Nephron (organoid): Measurements from ENCODE around the gene SLC26A3.

Source experiments
- H3K27ac Mint-ChIP-seq, 3 experiments: 2 replicates each; pipeline ENCODE4 v1.8.0; 2020; ENCODE audit warnings: mixed read lengths in 3 of 3, mild to moderate bottlenecking in 2 of 3, moderate library complexity in 1 of 3
- H3K27me3 Mint-ChIP-seq: 2 replicates; pipeline ENCODE4 v1.8.0; 2021; ENCODE audit warnings: low read depth, mild to moderate bottlenecking, moderate library complexity, mixed read lengths
- H3K36me3 Mint-ChIP-seq: 2 replicates; pipeline ENCODE4 v1.8.0; 2020; ENCODE audit warnings: low read depth, mixed read lengths
- H3K4me1 Mint-ChIP-seq: 2 replicates; pipeline ENCODE4 v1.8.0; 2020; ENCODE audit warnings: mixed read lengths
- H3K4me3 Mint-ChIP-seq, 3 experiments: 2 replicates each; pipeline ENCODE4 v1.8.0; 2020; ENCODE audit warnings: mild to moderate bottlenecking in 3 of 3, mixed read lengths in 3 of 3, moderate library complexity in 2 of 3
- H3K9me3 Mint-ChIP-seq: 2 replicates; pipeline ENCODE4 v1.8.0; 2020; ENCODE audit warnings: mixed read lengths
- TF ChIP-seq, protein P1 (sequence below), 3 experiments: fragments of 200-600 bp; sonication (generic); IDR thresholded peaks; one replicate each; pipeline ENCODE4 v1.5.0; 2021; ENCODE audit warnings: antibody characterized with exemption in 3 of 3; ENCODE audit not compliant: unreplicated experiment in 3 of 3

The SLC26A3 gene

DNA sequence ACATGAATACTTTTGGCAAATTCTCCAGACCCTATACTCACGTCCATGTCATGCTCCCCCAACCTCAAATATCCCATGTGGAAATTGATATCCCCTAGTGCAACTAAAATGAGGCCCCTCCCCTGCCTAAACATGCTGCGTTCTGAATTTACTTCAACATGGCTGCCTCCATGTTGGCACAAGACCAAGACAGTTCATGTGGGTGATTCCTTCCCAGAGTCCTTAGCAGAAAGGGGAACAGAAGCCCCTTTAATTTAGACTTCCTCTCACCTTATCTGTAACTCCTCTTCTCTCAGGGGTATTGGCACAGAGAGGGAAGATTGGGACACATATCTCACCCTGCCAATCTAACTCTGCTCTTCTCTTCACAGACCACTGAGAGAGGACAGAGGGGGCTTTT lies 24.5 kb upstream of the SLC26A3 start:
- no peaks in the 10 kb centered on the region for H3K4me1 Mint-ChIP-seq
- H3K36me3 Mint-ChIP-seq, result no peaks in the 10 kb centered on the region
- no peak overlapping the region for H3K4me3 Mint-ChIP-seq
- peaks cover 5% of the 10 kb centered on the region for H3K27me3 Mint-ChIP-seq
- peaks cover 2% of the 10 kb centered on the region for H3K9me3 Mint-ChIP-seq
- no peak overlapping the region for H3K27ac Mint-ChIP-seq
- TF ChIP-seq, protein P1, sequence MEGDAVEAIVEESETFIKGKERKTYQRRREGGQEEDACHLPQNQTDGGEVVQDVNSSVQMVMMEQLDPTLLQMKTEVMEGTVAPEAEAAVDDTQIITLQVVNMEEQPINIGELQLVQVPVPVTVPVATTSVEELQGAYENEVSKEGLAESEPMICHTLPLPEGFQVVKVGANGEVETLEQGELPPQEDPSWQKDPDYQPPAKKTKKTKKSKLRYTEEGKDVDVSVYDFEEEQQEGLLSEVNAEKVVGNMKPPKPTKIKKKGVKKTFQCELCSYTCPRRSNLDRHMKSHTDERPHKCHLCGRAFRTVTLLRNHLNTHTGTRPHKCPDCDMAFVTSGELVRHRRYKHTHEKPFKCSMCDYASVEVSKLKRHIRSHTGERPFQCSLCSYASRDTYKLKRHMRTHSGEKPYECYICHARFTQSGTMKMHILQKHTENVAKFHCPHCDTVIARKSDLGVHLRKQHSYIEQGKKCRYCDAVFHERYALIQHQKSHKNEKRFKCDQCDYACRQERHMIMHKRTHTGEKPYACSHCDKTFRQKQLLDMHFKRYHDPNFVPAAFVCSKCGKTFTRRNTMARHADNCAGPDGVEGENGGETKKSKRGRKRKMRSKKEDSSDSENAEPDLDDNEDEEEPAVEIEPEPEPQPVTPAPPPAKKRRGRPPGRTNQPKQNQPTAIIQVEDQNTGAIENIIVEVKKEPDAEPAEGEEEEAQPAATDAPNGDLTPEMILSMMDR (IDR thresholded peaks at IDR 0.05; ENCODE audit: unreplicated experiment in 3 of 3), result no peak

DNA sequence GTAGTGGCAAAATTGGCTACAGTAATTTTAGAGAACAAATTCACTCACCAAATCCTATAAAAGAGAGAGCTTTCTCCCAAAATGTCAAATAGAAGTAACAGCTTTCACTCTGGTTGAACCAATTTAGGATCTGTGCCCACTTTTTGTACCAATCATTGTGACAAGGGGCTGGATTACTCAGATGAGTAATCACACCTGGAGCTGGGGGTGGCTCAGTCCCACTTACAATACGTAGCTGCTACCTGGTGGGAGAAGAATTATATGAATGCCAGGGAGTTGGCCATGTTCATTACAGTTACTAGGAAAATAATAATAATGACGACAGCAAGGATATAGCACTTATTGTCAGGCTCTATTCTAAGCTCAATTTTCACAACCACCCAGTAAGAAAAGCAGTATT lies 23.4 kb upstream of the SLC26A3 start:
- H3K4me3 Mint-ChIP-seq, result no peak overlapping the region
- no peak overlapping the region for H3K27ac Mint-ChIP-seq
- H3K4me1 Mint-ChIP-seq, result no peaks in the 10 kb centered on the region
- TF ChIP-seq, protein P1 (IDR thresholded peaks at IDR 0.05; ENCODE audit: unreplicated experiment in 3 of 3), result no peak
- peaks cover 4% of the 10 kb centered on the region for H3K27me3 Mint-ChIP-seq
- H3K36me3 Mint-ChIP-seq, result no peaks in the 10 kb centered on the region
- H3K9me3 Mint-ChIP-seq, result peaks cover 2% of the 10 kb centered on the region

GRCh38 chr7:107824858-107825257 lies 21.8 kb upstream of the SLC26A3 start:
- no peaks in the 10 kb centered on the region for H3K9me3 Mint-ChIP-seq
- H3K27me3 Mint-ChIP-seq, result peaks cover 15% of the 10 kb centered on the region
- TF ChIP-seq, protein P1 (IDR thresholded peaks at IDR 0.05; ENCODE audit: unreplicated experiment in 3 of 3), result no peak
- no peak overlapping the region for H3K4me3 Mint-ChIP-seq
- no peaks in the 10 kb centered on the region for H3K4me1 Mint-ChIP-seq
- no peaks in the 10 kb centered on the region for H3K36me3 Mint-ChIP-seq
- H3K27ac Mint-ChIP-seq, result no peak overlapping the region

DNA sequence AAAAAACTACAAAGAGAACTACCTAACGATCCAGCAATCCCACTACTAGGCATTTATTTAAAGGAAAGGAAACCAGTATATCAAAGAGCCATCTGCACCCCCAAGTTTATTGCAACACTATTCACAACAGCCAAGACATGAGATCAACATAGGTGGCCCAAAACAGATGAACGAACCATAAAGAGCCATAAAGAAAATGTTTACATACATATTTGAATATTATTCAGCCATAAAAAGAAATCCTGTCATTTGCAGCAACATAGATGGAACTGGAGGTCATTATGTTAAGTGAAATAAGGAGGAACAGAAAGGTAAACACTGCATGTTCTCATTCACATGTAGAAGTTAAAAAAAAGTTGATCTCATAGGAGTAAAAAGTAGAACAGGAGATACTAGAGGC lies 15.6 kb upstream of the SLC26A3 start:
- Mint-ChIP-seq H3K4me1 (peaks cover 5% of the 10 kb centered on the region), H3K9me3 (no peaks in the 10 kb centered on the region), H3K27me3 (peaks cover 15% of the 10 kb centered on the region), H3K36me3 (no peaks in the 10 kb centered on the region), H3K4me3 (no peak overlapping the region), H3K27ac (no peak overlapping the region)
- TF ChIP-seq, protein P1 (IDR thresholded peaks at IDR 0.05; ENCODE audit: unreplicated experiment in 3 of 3), result no peak

- H3K27me3 Mint-ChIP-seq, result peaks cover 11% of the 10 kb centered on the region
- H3K4me1 Mint-ChIP-seq, result peaks cover 5% of the 10 kb centered on the region
- TF ChIP-seq, protein P1 (IDR thresholded peaks at IDR 0.05; ENCODE audit: unreplicated experiment in 3 of 3), result no peak
- H3K9me3 Mint-ChIP-seq, result no peaks in the 10 kb centered on the region
- H3K27ac Mint-ChIP-seq, result peak overlapping the region; percentile 2 to 34 (median 4)
- no peaks in the 10 kb centered on the region for H3K36me3 Mint-ChIP-seq
- H3K4me3 Mint-ChIP-seq, result no peak overlapping the region
These were observed 13.1 kb upstream of the SLC26A3 start for GRCh38 chr7:107816011-107816566.

GRCh38 chr7:107815254-107815882 lies 12.3 kb upstream of the SLC26A3 start:
- no peaks in the 10 kb centered on the region for H3K9me3 Mint-ChIP-seq
- H3K4me3 Mint-ChIP-seq, result no peak overlapping the region
- no peaks in the 10 kb centered on the region for H3K36me3 Mint-ChIP-seq

More at GRCh38 chr7:107815254-107815882, 12.3 kb upstream of the SLC26A3 start:
- H3K27ac Mint-ChIP-seq, result peak overlapping the region in 2 of 3 experiments; percentile 2 to 55
- peaks cover 5% of the 10 kb centered on the region for H3K27me3 Mint-ChIP-seq
- peaks cover 5% of the 10 kb centered on the region for H3K4me1 Mint-ChIP-seq
- TF ChIP-seq, protein P1 (IDR thresholded peaks at IDR 0.05; ENCODE audit: unreplicated experiment in 3 of 3), result no peak
